COLO829 (cell line): Measurements from ENCODE around the gene TCEA3.
A peak's percentile ranks its signal among the peaks of the same experiment; 100 is the strongest.

ENCODE experiments used
- DNase-seq: peaks from one replicate; pipeline ENCODE4 v3.0.0; 2012; ENCODE audit warnings: low spot score

TCEA3 gene

GRCh38 chr1:23421343-23421742, 3.2 kb downstream of the TCEA3 start:
- DNase-seq = no peak

- DNase-seq = no peak
Measured at GRCh38 chr1:23420778-23421177, 3.8 kb downstream of the TCEA3 start.

GRCh38 chr1:23419180-23419579, 5.4 kb downstream of the TCEA3 start:
- no peak for DNase-seq

GRCh38 chr1:23417570-23417969, 7.0 kb downstream of the TCEA3 start:
- no peak for DNase-seq

- DNase-seq = no peak
Measured at GRCh38 chr1:23416964-23417363, 7.6 kb downstream of the TCEA3 start.

- DNase-seq = no peak
Measured at GRCh38 chr1:23408797-23409290, 15.7 kb downstream of the TCEA3 start.

GRCh38 chr1:23407016-23407630, 17.4 kb downstream of the TCEA3 start:
- DNase-seq = no peak

- DNase-seq = no peak
Measured at GRCh38 chr1:23405946-23406345, 18.6 kb downstream of the TCEA3 start.

GRCh38 chr1:23403735-23404486, 20.6 kb downstream of the TCEA3 start:
- peak; percentile 97 for DNase-seq

- no peak for DNase-seq
Measured at GRCh38 chr1:23403355-23403734, 21.2 kb downstream of the TCEA3 start.

- DNase-seq = peak; percentile 35
Measured at GRCh38 chr1:23403038-23403336, 21.6 kb downstream of the TCEA3 start.

- no peak for DNase-seq
Measured at GRCh38 chr1:23402286-23403037, 22.1 kb downstream of the TCEA3 start.

GRCh38 chr1:23401313-23401712, 23.2 kb downstream of the TCEA3 start:
- DNase-seq = no peak

GRCh38 chr1:23400324-23401114, 24.0 kb downstream of the TCEA3 start:
- no peak for DNase-seq

- DNase-seq = no peak
Measured at GRCh38 chr1:23399229-23399628, 25.3 kb downstream of the TCEA3 start.

GRCh38 chr1:23397908-23398307, 26.6 kb downstream of the TCEA3 start:
- DNase-seq = no peak

- no peak for DNase-seq
Measured at GRCh38 chr1:23396380-23396779, 28.2 kb downstream of the TCEA3 start.

GRCh38 chr1:23395849-23396248, 28.7 kb downstream of the TCEA3 start:
- no peak for DNase-seq

GRCh38 chr1:23395154-23395724, 29.3 kb downstream of the TCEA3 start:
- no peak for DNase-seq

- no peak for DNase-seq
Measured at GRCh38 chr1:23394684-23395083, 29.9 kb downstream of the TCEA3 start.

GRCh38 chr1:23394181-23394580, 30.4 kb downstream of the TCEA3 start:
- DNase-seq = no peak

GRCh38 chr1:23393706-23394105, 30.8 kb downstream of the TCEA3 start:
- no peak for DNase-seq
